HK-2 (cell line): Measurements from ENCODE around the gene SHF.
A peak's percentile ranks its signal among the peaks of the same experiment; 100 is the strongest.

Experiments used
- DNase-seq: peaks from one replicate; pipeline ENCODE4 v3.0.0-alpha.2; 2018; ENCODE audit not compliant: unreplicated experiment

SHF gene

GRCh38 chr15:45126535-45127158, 61.1 kb downstream of the SHF start:
- DNase-seq, result no peak

GRCh38 chr15:45123397-45123796, 64.4 kb downstream of the SHF start:
- no peak for DNase-seq

GRCh38 chr15:45122719-45123118, 65.0 kb downstream of the SHF start:
- no peak for DNase-seq

GRCh38 chr15:45121706-45122417, 65.9 kb downstream of the SHF start:
- DNase-seq, result peak; percentile 59

- no peak for DNase-seq
These were observed 66.7 kb downstream of the SHF start for GRCh38 chr15:45121020-45121419.

- DNase-seq, result no peak
These were observed 67.4 kb downstream of the SHF start for GRCh38 chr15:45120081-45120972.

DNA sequence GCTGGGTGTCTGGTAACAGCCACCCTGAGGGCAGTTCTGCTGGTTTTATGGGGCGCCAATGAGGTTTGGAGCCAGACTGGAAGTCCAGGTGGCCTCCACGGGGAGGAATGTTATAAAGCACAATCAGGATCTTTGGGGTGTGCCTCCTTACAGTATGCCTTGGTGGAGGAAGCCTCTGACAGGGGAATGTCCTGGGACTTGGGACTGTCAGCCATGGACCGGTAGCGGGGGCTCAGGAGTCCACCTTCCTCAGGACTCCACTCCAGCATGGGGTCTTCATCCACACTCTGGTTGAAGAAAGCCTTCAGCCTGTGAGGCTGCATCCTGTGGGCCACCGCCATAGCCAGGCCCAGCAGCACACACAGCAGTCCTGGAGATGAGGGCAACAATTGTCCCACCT, 68.8 kb downstream of the SHF start:
- DNase-seq, result no peak

- peak; percentile 83 for DNase-seq
These were observed 69.6 kb downstream of the SHF start for GRCh38 chr15:45118131-45118588.

DNA sequence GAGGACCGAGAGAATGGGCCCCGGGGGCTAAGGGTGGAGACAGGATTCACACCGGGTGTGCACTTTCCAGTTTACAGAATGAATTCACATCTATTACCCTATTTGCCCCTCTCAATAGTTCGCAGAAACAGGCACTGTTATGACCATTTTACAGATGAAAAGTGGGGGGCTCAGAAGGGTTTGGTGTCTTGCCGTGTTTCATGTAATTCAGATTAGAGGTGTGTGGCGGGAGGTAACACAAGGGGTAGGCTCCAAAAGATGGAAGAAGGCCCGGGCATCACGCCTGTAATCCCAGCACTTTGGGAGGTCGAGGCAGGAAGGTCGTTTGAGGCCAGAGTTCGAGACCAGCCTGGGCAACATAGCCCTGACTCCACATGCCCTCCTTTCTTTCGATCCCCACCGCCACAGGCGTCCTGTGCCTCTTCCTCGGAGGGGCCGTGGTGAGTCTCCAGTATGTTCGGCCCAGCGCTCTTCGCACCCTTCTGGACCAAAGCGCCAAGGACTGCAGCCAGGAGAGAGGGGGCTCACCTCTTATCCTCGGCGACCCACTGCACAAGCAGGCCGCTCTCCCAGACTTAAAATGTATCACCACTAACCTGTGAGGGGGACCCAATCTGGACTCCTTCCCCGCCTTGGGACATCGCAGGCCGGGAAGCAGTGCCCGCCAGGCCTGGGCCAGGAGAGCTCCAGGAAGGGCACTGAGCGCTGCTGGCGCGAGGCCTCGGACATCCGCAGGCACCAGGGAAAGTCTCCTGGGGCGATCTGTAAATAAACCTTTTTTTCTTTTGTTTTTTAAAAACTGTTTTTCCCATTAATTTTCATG, 70.2 kb downstream of the SHF start:
- DNase-seq, result no peak
